Left forelimb (tissue), 1 donor: ENCODE measurements around the gene LRMDA.
"Not testable (repeated sequence)": the region's sequence is repeated elsewhere in the genome, so short reads cannot be mapped to it uniquely, and the experiment has no call there.

Experiments used
- DNase-seq: peaks from one replicate; pipeline ENCODE4 v3.0.0-alpha.2; 2018; ENCODE audit warnings: low spot score

Gene LRMDA

GRCh38 chr10:75613685-75614504, 182.5 kb downstream of the LRMDA start:
- no peak for DNase-seq

GRCh38 chr10:75616076-75616475, 184.7 kb downstream of the LRMDA start:
- DNase-seq: no peak

- no peak for DNase-seq
Observed at GRCh38 chr10:75616874-75617478, 185.6 kb downstream of the LRMDA start.

GRCh38 chr10:75617485-75618155, 186.2 kb downstream of the LRMDA start:
- no peak for DNase-seq

GRCh38 chr10:75619635-75620034, 188.2 kb downstream of the LRMDA start:
- DNase-seq: no peak

GRCh38 chr10:75620356-75620755, 188.9 kb downstream of the LRMDA start:
- no peak for DNase-seq

- DNase-seq: not testable (repeated sequence)
Observed at GRCh38 chr10:75621003-75621402, 189.6 kb downstream of the LRMDA start.

- DNase-seq: no peak
Observed at GRCh38 chr10:75622503-75622902, 191.1 kb downstream of the LRMDA start.

- DNase-seq: no peak
Observed at GRCh38 chr10:75623310-75624093, 192.1 kb downstream of the LRMDA start.

- no peak for DNase-seq
Observed at GRCh38 chr10:75624638-75625037, 193.2 kb downstream of the LRMDA start.

GRCh38 chr10:75630746-75631145, 199.3 kb downstream of the LRMDA start:
- DNase-seq: no peak

GRCh38 chr10:75632805-75633462, 201.5 kb downstream of the LRMDA start:
- no peak for DNase-seq

GRCh38 chr10:75633568-75633967, 202.1 kb downstream of the LRMDA start:
- DNase-seq: no peak

- DNase-seq: no peak
Observed at GRCh38 chr10:75634947-75635346, 203.5 kb downstream of the LRMDA start.

GRCh38 chr10:75638752-75639151, 207.3 kb downstream of the LRMDA start:
- DNase-seq: no peak

- no peak for DNase-seq
Observed at GRCh38 chr10:75639736-75640135, 208.3 kb downstream of the LRMDA start.

- no peak for DNase-seq
Observed at GRCh38 chr10:75640381-75640780, 209.0 kb downstream of the LRMDA start.

- DNase-seq: no peak
Observed at GRCh38 chr10:75640803-75641202, 209.4 kb downstream of the LRMDA start.

GRCh38 chr10:75643405-75643804, 212.0 kb downstream of the LRMDA start:
- DNase-seq: no peak

GRCh38 chr10:75643944-75644692, 212.7 kb downstream of the LRMDA start:
- DNase-seq: no peak

- no peak for DNase-seq
Observed at GRCh38 chr10:75645704-75646103, 214.3 kb downstream of the LRMDA start.
